AG09319 (cell line): Measurements from ENCODE around the gene CSPG4.
"Not testable (repeated sequence)": the region's sequence is repeated elsewhere in the genome, so short reads cannot be mapped to it uniquely, and the experiment has no call there.

Source experiments
- DNase-seq: peaks from one replicate; pipeline ENCODE4 v3.0.0-alpha.2; 2010; ENCODE audit warnings: low read depth; ENCODE audit errors: extremely low read depth
- CTCF ChIP-seq: IDR thresholded peaks from 2 replicates; pipeline ENCODE4 v1.5.1; 2011; ENCODE audit warnings: low read depth, mild to moderate bottlenecking, inconsistent platforms, low read length, moderate library complexity

Gene CSPG4

GRCh38 chr15:75702436-75702835 lies 10.2 kb downstream of the CSPG4 start:
- DNase-seq, result no peak

GRCh38 chr15:75701071-75702003 lies 11.3 kb downstream of the CSPG4 start:
- DNase-seq, result not testable (repeated sequence)

More at GRCh38 chr15:75702436-75702835, 10.2 kb downstream of the CSPG4 start:
- no peak for TF ChIP-seq CTCF

- not testable (repeated sequence) for DNase-seq
Observed at GRCh38 chr15:75699961-75700874, 12.4 kb downstream of the CSPG4 start.

- not testable (repeated sequence) for DNase-seq
Observed at GRCh38 chr15:75699517-75699916, 13.1 kb downstream of the CSPG4 start.

GRCh38 chr15:75697974-75698747 lies 14.5 kb downstream of the CSPG4 start:
- DNase-seq, result not testable (repeated sequence)

GRCh38 chr15:75697523-75697922 lies 15.1 kb downstream of the CSPG4 start:
- no peak for DNase-seq
- no peak for TF ChIP-seq CTCF

GRCh38 chr15:75696854-75697259 lies 15.8 kb downstream of the CSPG4 start:
- no peak for DNase-seq
- no peak for TF ChIP-seq CTCF

GRCh38 chr15:75696311-75696720 lies 16.3 kb downstream of the CSPG4 start:
- DNase-seq, result no peak
- no peak for TF ChIP-seq CTCF
